ENCODE results near the gene ESAM. TPM values are rescaled to one million over a fixed set of nuclear protein-coding genes. Genes with fewer than 3 reads are reported as not detected.

The ESAM gene
- polyA plus RNA-seq, 1 of the 3 experiments (the other 2 are of a cell fraction), result 1.3 TPM

GRCh38 chr11:124712392-124712791 is 49.7 kb downstream of the ESAM start (continued):
- no peak for TF ChIP-seq FOXJ3 (CRISPR knock-in tag; IDR thresholded peaks at IDR 0.05)
- no peak for TF ChIP-seq MXI1 (IDR thresholded peaks at IDR 0.05; ENCODE audit: low read depth, low read length)
- TF ChIP-seq EZH2phosphoT487 (IDR thresholded peaks at IDR 0.05; ENCODE audit: borderline replicate concordance, low read depth), result no peak

GRCh38 chr11:124707829-124708228 is 54.3 kb downstream of the ESAM start:
- no peak overlapping the region for H2AFZ ChIP-seq (ENCODE audit: low read depth)
- H3K36me3 ChIP-seq (replicated peaks in 1 of 2; ENCODE audit: control insufficient read depth in 1 of 2, insufficient read depth in 2 of 2, low read length in 1 of 2), result no peaks in the 10 kb centered on the region
- no peaks in the 10 kb centered on the region for H3K9me2 ChIP-seq
- no peak overlapping the region for H3K4me2 ChIP-seq
- no peak overlapping the region for H3K9ac ChIP-seq
- CTCF ChIA-PET, result interaction anchor here (0.6 to 1.2 kb wide), 2 partner anchors 32 to 159 kb away, joined by 3 read pairs; partner anchors contain the start of gene NRGN
- H3K27me3 ChIP-seq (ENCODE audit: insufficient read depth), result no peaks in the 10 kb centered on the region
- TF ChIP-seq YY1 (IDR thresholded peaks at IDR 0.05; ENCODE audit: low read depth), result no peak
- 48% methylated on average over 4 of the region's 4 CpGs for WGBS (ENCODE audit: low lambda C conversion rate)
- POLR2A ChIA-PET, result no interaction called here
- H4K20me1 ChIP-seq (ENCODE audit: insufficient read depth), result no peaks in the 10 kb centered on the region
- no peaks in the 10 kb centered on the region for H3F3A ChIP-seq (replicated peaks; ENCODE audit: insufficient read depth)
- H3K9me3 ChIP-seq, result no peaks in the 10 kb centered on the region
- no peak overlapping the region for H3K4me3 ChIP-seq (ENCODE audit: low read depth in 2 of 2, low read length in 1 of 2)
- no peak overlapping the region for H3K27ac ChIP-seq (ENCODE audit: low read depth in 2 of 2, low read length in 1 of 2)
- H3K79me2 ChIP-seq (ENCODE audit: insufficient read depth), result no peaks in the 10 kb centered on the region
- DNase-seq, result no peak
- no peaks in the 10 kb centered on the region for H3K4me1 ChIP-seq (ENCODE audit: control insufficient read depth in 1 of 2, insufficient read depth in 2 of 2, low read depth in 1 of 2, low read length in 1 of 2)

Other genes starting within 250 kb of the ESAM start
- not detected in 2 replicates for gene OR8B12, start 218.6 kb downstream of the ESAM start, polyA plus RNA-seq (2012; rRNA removed)
- gene OR8A1, start 192.3 kb downstream of the ESAM start, polyA plus RNA-seq (2012; rRNA removed), result not detected in 2 replicates
- gene PANX3, start 150.9 kb downstream of the ESAM start, polyA plus RNA-seq (2012; rRNA removed), result not detected in 2 replicates
- gene TBRG1, start 139.4 kb downstream of the ESAM start, polyA plus RNA-seq (2012; rRNA removed), result 22.0 and 29.0 TPM in 2 replicates
- 27.9 and 47.0 TPM in 2 replicates for gene SIAE, start 88.6 kb downstream of the ESAM start, polyA plus RNA-seq (2012; rRNA removed)
- 7.7 and 11.7 TPM in 2 replicates for gene SPA17, start 88.4 kb downstream of the ESAM start, polyA plus RNA-seq (2012; rRNA removed)
- gene NRGN, start 22.3 kb downstream of the ESAM start, polyA plus RNA-seq (2012; rRNA removed), result 3.1 and 6.8 TPM in 2 replicates
- 0.06 TPM in 1 of 2 replicates, not detected in the other for gene VSIG2, start 10.0 kb downstream of the ESAM start, polyA plus RNA-seq (2012; rRNA removed)
- gene MSANTD2, start 38.1 kb upstream of the ESAM start, polyA plus RNA-seq (2012; rRNA removed), result 6.4 and 8.5 TPM in 2 replicates
- 59.8 and 61.2 TPM in 2 replicates for gene ROBO3, start 103.1 kb upstream of the ESAM start, polyA plus RNA-seq (2012; rRNA removed)
- 0.31 and 0.95 TPM in 2 replicates for gene ROBO4, start 135.6 kb upstream of the ESAM start, polyA plus RNA-seq (2012; rRNA removed)
- not detected in 2 replicates for gene HEPN1, start 157.0 kb upstream of the ESAM start, polyA plus RNA-seq (2012; rRNA removed)
- not detected in 2 replicates for gene HEPACAM, start 173.8 kb upstream of the ESAM start, polyA plus RNA-seq (2012; rRNA removed)
- 0.69 and 0.91 TPM in 2 replicates for gene CCDC15, start 191.9 kb upstream of the ESAM start, polyA plus RNA-seq (2012; rRNA removed)